HL-60/S4 treated with phorbol 12-myristate 13-acetate at 8.2 ng/mL for 4 days and 3 days (cell line): ENCODE data around the gene OR13G1.
"Not testable (repeated sequence)": the region's sequence is repeated elsewhere in the genome, so short reads cannot be mapped to it uniquely, and the experiment has no call there.

Source experiments
- in situ Hi-C: fragments of 300-500 bp; cut with MboI; formaldehyde crosslinking; loops from 2 replicates; pipeline ENCODE4 v1.15.0; 2022; ENCODE audit warnings: low sequenced_read_pairs

Gene OR13G1, protein sequence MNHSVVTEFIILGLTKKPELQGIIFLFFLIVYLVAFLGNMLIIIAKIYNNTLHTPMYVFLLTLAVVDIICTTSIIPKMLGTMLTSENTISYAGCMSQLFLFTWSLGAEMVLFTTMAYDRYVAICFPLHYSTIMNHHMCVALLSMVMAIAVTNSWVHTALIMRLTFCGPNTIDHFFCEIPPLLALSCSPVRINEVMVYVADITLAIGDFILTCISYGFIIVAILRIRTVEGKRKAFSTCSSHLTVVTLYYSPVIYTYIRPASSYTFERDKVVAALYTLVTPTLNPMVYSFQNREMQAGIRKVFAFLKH

DNA sequence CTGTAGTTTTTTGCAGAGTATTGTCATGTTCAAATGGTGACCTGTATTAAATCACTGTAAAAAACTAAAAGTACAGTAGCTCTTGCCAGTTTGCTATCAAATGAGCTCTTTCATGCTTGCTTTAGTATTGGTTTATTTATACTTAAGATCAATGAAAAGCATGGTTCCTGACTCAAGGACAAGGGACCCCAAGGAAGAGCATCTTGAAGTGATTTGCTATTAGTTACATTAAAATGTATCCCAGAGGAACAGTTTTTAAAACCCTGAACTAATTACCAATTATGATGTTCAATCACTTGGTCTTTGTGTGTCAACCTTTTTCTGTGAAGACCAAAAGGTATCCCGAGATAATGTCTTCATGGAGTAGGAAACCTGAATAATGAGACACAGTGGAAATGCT is at the start of gene OR13G1:
OR13G1 (minus strand) TSS at position 101 of the 400 bp plus-strand sequence. CDS start 6,698 bp downstream, outside the sequence.
- in situ Hi-C loops = no loop called here

DNA sequence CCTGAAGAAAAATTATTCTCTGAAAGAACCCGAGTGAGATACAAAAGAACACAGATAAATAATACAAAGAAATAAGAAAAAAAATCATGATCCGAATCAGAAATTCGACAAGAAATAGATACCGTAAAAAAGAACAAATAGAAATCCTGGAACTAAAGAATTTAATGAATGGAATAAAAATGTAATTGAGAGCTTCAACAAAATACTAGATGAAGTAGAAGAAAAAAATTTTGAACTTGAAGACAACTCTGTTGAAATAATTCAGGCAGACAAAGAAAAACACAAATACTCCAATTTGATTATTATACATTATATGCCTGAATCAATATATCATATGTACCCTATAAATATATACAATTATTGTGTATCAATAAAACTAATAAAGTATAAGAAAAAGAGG is 41.7 kb upstream of the OR13G1 start:
- in situ Hi-C loops = no loop called here

DNA sequence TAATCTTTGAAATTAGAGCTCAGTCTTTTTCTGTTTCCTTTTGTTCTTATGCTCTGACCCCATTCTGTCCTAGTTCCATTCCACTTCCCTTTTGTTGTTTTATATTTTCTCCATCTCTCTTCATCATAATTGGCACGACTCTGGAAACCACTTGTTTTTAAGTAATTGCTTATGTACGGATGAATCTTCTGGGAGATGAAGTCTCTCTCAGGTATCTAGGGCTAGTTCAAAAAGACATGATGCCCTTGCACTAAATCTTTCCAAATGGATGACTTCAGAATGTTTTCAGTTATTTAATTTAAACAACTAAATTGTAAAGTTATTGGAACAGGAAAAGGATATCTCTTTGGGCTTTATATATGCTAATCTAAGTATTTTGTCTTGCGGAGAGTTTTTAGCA is 37.0 kb upstream of the OR13G1 start, which contains the start of gene OR6F1:
OR6F1 (minus strand) TSS at position 101 of the 400 bp plus-strand sequence. CDS start 3,891 bp downstream, outside the sequence.
- in situ Hi-C loops = no loop called here

DNA sequence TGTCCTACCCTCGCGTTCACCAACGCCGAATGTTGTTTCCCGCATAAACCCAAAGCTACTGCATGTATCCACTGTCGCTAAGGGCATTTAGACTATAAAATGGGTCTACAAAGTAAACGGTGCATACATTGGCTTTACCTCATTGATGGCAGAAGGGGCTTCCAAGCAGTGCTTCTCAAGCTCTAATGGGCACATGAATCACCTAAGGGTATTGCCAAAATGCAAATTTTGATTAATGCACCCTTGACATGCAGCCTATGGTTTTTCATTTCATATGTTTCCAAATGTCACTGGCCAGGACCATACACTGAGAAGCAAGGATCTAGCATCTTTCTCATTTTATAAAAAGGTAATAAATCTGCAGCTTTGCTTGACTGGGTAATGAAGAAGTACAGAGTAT is 34.2 kb upstream of the OR13G1 start:
- in situ Hi-C loops = no loop called here

DNA sequence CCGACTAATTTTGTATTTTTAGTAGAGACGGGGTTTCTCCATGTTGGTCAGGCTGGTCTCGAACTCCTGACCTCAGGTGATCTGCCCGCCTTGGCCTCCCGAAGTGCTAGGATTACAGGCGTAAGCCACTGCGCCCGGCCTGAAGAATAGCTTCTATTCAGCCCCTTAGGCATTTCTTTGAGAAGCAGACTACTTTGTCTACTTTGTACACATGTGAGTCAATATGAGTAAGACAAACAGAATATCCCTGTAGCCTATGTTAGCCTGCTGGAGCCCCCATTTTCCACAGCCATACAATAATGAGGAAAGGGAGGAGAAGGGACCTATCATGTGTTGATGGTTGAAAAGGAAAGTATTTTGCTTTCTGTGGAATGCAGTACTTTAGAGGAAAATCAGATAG is 31.1 kb upstream of the OR13G1 start:
- in situ Hi-C loops = not testable (repeated sequence)

DNA sequence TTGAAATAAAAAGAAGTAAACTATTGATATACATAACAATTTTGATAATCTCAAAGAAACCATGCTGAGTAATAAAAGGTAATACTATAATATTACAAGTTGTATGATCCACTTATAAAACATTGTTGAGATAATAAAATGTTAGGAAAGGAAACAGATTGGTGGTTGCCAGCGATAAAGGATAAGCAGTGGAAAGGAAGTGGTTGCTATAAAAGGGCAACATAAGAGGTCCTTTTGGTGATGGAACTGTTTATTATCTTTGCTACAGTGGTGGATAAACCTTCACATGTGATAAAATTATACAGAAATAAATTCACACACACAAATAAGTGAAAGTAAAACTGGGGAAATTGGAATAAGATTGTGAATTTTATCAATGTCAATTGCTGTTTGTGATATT is 21.8 kb upstream of the OR13G1 start:
- in situ Hi-C loops = no loop called here

DNA sequence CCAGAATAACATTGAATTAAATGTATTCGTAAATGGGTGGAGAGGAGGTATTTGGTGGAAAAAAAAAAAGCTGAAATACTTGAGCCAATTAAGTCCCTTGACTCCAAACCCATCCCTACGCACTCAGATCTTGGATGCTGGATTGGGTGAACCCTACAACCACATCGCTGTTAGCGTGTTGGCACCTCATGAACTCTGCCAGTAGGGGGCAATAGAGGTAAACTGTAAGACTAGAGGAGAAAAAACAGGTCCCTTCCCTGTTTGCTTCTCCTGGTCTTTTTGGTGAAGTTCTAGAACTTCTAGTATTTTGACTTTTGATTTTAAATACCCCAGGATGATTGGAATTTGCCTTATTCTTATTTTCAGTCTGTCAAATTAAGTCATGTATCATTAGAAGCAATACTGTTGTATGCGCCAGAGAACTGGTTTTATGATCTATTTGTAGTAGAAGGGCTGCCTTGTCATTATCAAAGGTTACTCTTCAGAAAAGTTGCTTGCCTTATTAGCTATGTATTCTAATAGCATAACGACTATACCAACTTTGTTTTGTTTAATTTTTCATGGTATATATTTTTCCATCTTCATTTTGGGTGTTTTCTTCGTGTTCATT is 1.9 kb upstream of the OR13G1 start:
- in situ Hi-C loops = no loop called here

DNA sequence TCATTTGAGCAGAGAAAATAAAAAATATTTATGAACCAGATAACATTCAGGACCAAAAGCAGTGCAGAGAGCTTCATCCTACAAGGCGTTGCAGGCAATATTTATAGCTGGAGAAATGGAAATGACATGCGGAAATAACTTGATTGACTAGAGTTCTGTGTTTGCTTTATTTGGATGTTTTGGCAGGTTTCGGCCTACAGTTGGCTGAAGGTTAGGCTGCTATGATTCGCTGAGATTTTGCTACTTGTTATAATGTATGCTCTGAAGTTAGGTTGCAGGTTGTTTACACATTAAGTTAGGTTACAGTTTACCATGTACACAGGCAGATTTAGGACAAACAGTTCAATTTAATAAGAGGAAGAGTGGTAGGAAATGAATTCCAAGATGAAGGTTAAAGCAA is 632 bp upstream of the OR13G1 start:
- in situ Hi-C loops = no loop called here

DNA sequence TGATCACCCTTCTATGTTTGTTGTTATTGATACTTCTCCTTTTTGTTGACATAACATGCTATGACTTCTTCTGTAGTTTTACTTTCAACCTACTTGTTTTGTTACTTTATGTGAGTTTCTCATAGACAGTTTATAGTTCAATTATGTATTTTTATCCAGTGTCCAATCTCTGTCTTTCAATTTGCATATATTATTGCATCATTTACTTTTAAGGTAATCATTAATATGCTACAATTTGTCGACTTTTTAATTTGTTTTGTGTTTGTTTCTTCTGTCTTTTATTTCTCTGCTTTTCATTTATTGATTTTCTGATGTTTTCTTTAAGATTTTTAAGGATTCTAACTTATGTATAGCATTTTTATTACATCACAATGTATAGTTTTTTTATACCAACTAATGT is 10.3 kb downstream of the OR13G1 start:
- in situ Hi-C loops = no loop called here

DNA sequence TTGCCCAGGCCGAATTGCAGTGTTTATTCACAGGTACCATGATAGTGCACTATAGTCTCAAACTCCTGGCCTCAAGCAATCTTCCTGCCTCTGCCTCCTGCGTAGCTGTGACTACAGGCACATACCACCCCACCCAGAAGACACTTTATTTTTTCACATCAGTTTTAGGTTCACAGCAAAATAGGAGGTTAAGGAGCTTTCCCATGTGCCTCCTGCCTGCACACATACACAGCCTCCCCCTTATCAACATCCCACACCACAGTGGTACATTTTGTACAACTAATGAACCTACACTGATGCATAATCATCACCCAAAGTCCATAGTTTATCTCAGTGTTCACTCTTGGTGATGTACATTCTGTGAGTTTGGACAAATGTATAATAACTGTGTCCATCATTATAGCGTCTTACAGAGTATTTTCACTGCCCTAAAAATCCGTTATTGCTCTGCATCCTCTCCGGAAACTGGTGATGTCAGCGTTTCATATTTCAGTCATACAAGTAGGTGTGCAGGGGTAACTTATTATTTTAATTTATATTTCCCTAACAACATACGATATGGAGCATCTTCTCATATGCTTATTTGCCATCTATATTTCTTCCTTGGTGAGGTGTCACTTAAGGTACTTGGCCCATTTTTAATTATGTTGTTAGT is 23.2 kb downstream of the OR13G1 start:
- in situ Hi-C loops = no loop called here

DNA sequence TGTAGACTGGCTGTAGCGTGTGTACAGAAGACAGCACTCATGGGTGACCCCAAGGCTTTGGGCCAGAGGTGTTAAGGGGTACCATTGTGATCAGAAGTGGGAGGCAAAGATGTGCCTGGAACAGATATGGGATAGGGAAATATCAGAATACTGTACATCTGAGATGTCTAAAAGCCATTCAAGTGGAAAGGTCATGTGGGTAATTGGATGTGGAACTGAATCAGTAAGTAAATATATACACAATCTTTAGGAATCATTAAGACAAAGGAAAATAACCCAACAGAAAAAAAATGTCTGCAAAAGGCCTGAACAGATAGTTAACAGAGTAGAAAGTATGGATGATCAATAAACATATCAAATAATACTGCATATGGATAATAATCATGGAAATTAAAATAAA is 26.5 kb downstream of the OR13G1 start:
- in situ Hi-C loops = no loop called here

DNA sequence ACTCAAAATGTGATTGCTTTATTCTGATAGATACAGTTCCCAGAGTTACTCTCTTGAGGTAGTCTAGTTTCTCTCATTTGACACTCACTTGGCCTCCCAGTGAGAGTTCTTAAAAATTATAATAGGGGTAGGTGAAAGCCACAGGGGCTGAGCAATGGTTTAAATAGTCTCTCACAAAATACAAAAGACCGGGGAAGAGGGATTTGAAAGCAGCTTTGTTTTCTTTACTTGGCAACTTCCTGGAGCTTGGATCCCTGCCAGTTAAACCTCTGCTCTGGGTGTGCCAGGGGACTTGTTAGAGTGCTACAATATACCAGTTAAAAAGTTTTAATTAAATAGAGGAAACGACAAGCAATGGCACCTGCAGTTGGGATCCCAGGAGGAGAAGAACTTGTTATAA is 31.7 kb downstream of the OR13G1 start:
- in situ Hi-C loops = no loop called here

DNA sequence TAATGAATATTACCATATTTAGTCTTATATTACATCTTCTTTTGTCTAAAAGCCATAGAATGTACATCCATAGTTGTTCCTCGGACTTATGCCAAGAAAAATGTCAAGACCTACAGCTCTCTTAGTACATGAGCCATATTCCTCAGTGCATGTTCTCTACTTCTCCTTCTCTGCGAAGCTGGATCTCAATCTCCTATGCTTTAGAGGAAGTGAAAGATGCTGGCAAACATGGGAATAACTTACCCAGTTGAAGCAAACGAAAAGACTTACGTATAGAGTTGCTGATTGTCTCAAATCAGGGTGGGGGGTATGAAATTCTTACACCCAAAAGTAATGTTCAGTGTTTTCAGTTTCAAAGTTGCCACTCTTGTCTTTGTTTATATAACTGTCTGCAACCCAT is 32.7 kb downstream of the OR13G1 start:
- in situ Hi-C loops = no loop called here

DNA sequence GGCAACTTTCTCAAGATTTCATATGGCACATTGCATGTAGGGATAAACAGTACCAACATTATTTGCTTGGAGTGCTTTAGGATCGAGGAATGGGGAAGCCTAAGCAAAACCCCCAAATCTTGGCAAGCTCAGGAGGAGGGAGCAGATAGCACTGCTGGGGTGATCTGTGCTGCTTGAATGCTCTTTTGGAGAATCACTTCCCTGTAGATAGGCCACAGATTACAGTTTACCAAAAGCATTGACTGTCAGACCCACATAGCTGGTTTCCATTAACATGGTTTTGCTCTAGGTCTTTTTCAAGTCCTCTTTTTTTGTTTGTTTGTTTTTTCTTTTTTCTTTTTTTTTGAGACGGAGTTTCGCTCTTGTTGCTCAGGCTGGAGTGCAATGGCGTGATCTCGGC is 36.8 kb downstream of the OR13G1 start:
- in situ Hi-C loops = no loop called here

DNA sequence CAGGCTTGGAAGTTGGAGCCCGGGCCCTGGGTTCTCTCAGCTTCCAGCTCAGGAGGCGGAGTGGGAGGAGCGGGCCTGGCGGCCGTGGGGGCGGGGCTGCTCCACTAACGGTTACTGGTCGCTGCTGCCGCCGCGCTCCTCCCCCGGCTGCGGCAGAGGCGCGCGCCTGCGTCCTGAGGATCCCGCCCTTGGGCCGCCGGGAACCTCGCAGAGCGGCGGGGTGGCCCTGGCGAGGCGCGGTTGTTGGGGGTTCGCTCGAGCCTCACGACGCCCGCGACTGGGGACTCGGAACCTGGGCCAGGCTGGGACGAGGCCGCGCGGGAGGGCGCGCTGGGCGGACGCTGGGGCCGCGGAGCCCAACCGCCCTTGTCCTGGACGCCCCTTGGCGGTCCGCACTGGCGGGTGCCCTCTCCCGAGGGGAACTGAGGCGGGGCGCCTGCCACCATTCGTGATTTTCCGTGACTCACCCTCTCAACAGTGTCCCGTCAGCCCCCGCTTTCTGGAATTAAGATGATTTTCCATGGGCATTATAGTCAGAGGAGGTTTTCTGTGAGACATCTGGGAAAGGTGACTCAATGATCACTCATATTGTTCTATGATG is 40.1 kb downstream of the OR13G1 start:
- in situ Hi-C loops = no loop called here

DNA sequence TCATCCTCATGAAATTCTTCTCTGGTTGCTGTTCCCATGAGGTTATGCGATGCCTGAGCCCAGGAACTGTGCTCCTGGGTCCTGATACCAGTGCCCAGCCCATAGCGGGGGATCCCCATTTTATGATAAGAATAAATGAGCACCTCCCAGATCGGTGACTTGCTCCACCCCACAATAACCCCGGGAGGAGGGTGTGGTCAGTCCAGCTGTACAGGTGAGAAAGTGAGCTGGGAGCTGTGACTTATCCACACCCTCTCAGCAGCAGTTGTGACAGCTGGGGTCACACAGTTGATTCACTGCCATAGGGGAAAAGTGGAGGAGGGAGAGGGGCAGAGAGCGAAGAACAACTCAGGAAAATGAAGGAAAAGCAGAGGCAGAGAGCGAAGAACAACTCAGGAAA is 40.8 kb downstream of the OR13G1 start:
- in situ Hi-C loops = no loop called here

DNA sequence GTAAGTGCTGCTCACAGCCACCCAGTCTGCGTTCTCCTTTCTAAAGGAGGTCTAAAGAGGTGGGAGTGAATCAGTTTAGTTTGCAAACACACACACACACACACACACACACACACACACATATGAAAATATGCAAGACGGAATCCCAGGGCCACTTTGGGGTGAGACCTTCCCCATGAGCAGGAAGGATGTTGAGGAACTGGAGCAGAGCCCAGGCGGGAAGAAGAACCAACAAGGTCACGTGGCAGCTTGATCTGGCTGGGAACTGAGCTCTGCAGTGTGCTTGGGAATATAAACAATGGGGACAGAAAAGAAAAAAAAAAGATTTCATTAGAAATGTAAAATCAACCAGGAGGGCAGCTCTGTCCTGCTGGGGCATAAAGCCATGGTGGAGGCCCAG is 41.5 kb downstream of the OR13G1 start:
- in situ Hi-C loops = no loop called here

DNA sequence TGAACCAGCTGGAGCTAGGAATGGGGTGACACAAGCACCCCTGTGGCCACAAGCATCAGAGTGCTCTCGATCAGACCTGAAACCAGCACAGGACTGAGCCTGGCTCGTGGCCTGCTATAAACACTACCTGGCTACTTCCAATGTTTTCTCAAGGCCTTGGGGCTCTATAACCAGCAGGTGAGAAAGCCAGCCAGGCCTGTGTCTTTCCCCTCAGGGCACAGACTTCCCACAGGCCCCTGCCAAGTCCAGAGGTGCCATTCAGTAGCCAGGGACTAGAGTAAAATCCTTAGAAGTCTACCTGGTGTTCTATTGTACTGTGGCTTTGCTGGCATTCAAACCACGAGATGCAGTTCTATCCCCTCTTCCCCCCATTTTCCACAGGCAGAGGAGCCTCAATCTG is 51.6 kb downstream of the OR13G1 start:
- in situ Hi-C loops = no loop called here
